PC-3 (cell line): ENCODE measurements around the gene MGLL.

Experiments
- EZH2 ChIP-seq: fragments of 300-600 bp; sonication (generic); IDR thresholded peaks from one replicate; pipeline ENCODE4 v1.6.1; 2017; ENCODE audit warnings: antibody characterized with exemption, mild to moderate bottlenecking, low read length; ENCODE audit not compliant: unreplicated experiment
- TF ChIP-seq, protein P1 (sequence below): fragments of 300-600 bp; sonication (generic); conservative IDR thresholded peaks from 2 replicates; pipeline ENCODE4 v1.5.1; 2017; ENCODE audit warnings: antibody characterized with exemption, low read depth, mild to moderate bottlenecking, low read length

DNA sequence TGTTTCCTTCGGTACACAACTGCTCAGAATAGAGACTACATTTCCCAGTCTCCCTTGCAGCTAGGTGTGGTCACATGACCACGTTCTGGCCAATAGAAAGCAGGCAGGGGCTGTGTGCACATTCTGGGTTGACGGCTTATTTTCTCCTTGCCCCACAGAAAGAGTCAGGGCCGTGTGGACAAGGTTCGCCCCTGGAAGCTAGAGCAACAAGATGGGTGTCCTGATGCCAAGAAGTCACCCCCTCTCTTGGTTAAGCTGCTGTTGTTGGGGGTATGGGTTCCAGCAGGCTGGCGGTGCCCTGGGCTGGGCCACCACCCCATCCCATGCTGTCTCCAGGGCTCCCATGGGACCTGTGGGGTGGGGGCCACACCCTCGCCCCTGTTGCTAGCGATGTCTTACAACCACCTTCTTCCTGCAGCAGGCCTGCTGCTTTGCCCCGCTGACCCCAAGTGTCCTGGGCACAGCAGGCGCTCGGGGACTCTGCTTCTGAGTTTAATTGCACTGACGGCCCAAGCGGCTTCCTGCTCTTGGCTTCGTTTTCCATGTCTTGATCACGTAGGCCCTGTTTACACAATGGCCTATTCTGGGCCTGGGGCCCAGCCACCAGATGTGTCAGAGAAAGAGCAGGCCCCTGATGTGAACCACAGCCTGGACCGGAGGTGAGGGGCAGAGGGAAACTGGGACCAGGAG is 124.6 kb downstream of the MGLL start:
- TF ChIP-seq, protein P1, sequence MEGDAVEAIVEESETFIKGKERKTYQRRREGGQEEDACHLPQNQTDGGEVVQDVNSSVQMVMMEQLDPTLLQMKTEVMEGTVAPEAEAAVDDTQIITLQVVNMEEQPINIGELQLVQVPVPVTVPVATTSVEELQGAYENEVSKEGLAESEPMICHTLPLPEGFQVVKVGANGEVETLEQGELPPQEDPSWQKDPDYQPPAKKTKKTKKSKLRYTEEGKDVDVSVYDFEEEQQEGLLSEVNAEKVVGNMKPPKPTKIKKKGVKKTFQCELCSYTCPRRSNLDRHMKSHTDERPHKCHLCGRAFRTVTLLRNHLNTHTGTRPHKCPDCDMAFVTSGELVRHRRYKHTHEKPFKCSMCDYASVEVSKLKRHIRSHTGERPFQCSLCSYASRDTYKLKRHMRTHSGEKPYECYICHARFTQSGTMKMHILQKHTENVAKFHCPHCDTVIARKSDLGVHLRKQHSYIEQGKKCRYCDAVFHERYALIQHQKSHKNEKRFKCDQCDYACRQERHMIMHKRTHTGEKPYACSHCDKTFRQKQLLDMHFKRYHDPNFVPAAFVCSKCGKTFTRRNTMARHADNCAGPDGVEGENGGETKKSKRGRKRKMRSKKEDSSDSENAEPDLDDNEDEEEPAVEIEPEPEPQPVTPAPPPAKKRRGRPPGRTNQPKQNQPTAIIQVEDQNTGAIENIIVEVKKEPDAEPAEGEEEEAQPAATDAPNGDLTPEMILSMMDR, result no peak
- no peak for TF ChIP-seq EZH2
